Measurements from ENCODE around the gene RPS6KA5.

Gene RPS6KA5

DNA sequence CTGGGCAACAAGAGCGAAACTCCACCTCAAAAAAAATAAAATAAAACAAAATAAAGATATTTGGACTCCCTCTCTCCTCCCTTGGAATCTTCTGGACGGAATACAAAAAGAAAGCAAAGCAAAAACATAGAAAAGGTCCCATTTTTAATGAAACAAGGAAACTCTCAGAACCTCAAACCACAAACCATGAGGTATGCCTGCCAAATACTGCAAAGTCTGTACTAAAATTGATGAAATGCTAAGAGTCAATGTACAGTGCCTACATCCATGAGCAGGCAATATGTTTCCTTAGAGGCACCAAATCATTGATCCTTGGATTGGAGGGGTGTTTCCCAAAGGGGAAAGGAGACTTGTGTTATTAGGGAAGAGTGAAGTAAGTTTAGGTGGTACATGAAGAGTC, 8.2 kb upstream of the RPS6KA5 start:
- TF ChIP-seq, protein P1, sequence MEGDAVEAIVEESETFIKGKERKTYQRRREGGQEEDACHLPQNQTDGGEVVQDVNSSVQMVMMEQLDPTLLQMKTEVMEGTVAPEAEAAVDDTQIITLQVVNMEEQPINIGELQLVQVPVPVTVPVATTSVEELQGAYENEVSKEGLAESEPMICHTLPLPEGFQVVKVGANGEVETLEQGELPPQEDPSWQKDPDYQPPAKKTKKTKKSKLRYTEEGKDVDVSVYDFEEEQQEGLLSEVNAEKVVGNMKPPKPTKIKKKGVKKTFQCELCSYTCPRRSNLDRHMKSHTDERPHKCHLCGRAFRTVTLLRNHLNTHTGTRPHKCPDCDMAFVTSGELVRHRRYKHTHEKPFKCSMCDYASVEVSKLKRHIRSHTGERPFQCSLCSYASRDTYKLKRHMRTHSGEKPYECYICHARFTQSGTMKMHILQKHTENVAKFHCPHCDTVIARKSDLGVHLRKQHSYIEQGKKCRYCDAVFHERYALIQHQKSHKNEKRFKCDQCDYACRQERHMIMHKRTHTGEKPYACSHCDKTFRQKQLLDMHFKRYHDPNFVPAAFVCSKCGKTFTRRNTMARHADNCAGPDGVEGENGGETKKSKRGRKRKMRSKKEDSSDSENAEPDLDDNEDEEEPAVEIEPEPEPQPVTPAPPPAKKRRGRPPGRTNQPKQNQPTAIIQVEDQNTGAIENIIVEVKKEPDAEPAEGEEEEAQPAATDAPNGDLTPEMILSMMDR (IDR thresholded peaks at IDR 0.05; ENCODE audit: control extremely low read depth, extremely low read depth, low read depth, missing control alignments), result no peak
- ChIA-PET POLR2A (no interaction called here), CTCF (interaction anchor here (1.8 kb wide), 1 partner anchor 11 kb away, joined by 4 read pairs; no protein-coding TSS in a partner anchor)
- no peak for DNase-seq (ENCODE audit: extremely low spot score)

DNA sequence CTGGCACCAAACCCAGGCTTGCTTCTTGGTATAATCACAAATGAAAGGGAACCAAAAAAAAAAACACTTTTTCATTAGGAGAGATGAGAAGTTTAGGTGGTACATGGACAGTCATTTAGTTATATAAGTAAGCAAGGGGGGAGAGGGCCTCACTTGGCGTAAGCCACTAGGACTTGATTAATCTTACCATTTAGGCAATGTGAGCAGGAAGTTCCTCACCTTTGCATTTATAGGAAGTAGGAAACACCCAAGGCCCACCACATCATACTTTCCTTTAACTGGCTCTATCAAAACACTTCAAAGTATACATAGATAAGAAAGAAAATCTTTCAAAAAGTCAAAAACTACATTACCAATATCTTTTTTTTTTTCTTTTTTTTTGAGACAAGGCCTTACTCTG, 6.7 kb upstream of the RPS6KA5 start:
- ChIA-PET CTCF (no interaction called here), POLR2A (no interaction called here)
- TF ChIP-seq, protein P1 (IDR thresholded peaks at IDR 0.05; ENCODE audit: control extremely low read depth, extremely low read depth, low read depth, missing control alignments), result no peak
- DNase-seq (ENCODE audit: extremely low spot score), result no peak

DNA sequence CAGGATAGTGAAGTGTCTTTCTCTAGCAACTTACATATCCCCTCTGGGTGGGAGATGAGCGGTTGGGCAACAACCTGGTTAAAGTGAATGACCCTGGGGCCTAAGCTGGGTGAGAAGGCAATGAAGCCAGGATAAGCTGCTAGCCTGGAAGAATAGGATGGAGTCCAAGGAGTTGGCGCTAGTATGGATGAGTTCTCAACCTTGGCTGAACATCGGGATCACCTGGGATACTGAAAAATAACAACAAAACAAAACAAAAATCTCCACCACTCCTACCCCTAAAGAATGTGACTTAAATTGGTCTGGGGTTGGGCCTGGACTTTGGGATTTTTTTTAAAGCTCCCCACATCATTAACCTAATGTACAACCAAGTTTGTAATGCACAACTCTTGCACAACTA, 4.8 kb upstream of the RPS6KA5 start:
- ChIA-PET POLR2A (no interaction called here), CTCF (interaction anchor here (1.0 to 1.4 kb wide), 2 partner anchors 15 to 16 kb away, joined by 3 read pairs; no protein-coding TSS in a partner anchor)
- no peak for DNase-seq (ENCODE audit: extremely low spot score)
- TF ChIP-seq, protein P1 (IDR thresholded peaks at IDR 0.05; ENCODE audit: control extremely low read depth, extremely low read depth, low read depth, missing control alignments), result no peak

DNA sequence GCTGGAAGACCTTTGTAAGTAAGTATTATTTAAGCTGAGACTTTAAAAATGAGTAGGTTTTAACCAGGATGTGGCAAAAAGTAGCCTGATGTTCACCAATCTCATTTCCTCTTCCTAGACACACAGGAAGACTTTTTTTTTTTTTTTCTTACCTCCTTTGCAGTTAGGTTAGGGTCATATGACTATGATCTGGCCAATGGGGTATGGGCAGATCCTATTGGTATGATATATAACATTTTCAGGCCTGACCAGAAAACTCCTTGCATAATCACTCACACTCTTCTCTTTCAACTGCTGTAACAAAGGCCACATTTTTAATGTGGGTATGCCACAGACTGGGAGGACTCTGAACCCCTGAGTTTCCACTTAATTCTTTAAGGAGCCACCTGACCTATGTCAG, 2.7 kb upstream of the RPS6KA5 start:
- POLR2A ChIA-PET, result no interaction called here
- TF ChIP-seq, protein P1 (IDR thresholded peaks at IDR 0.05; ENCODE audit: control extremely low read depth, extremely low read depth, low read depth, missing control alignments), result no peak
- CTCF ChIA-PET, result no interaction called here
- DNase-seq (ENCODE audit: extremely low spot score), result peak; percentile 34

DNA sequence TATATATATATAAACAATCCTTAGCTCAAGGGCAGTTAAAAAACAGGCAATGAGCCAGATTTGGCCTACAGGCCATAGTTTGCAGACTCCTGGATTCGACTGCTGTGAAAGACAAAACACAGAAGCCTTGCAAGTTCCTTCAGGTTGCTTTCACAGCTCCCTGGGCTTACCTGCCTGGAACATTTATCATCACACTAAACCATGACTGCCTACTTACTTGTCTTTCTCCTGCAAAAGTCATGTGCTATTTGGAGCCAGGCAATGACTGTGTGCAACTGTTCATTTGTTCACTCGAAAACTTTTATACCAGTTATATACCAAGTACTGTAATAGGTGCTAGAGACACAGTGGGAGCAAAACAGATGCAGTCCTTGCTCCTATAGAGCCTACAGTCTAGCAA, 2.2 kb upstream of the RPS6KA5 start:
- POLR2A ChIA-PET, result no interaction called here
- TF ChIP-seq, protein P1 (IDR thresholded peaks at IDR 0.05; ENCODE audit: control extremely low read depth, extremely low read depth, low read depth, missing control alignments), result no peak
- DNase-seq (ENCODE audit: extremely low spot score), result no peak
- CTCF ChIA-PET, result interaction anchor here (0.9 kb wide), 1 partner anchor 15 kb away, joined by 3 read pairs; no protein-coding TSS in a partner anchor

DNA sequence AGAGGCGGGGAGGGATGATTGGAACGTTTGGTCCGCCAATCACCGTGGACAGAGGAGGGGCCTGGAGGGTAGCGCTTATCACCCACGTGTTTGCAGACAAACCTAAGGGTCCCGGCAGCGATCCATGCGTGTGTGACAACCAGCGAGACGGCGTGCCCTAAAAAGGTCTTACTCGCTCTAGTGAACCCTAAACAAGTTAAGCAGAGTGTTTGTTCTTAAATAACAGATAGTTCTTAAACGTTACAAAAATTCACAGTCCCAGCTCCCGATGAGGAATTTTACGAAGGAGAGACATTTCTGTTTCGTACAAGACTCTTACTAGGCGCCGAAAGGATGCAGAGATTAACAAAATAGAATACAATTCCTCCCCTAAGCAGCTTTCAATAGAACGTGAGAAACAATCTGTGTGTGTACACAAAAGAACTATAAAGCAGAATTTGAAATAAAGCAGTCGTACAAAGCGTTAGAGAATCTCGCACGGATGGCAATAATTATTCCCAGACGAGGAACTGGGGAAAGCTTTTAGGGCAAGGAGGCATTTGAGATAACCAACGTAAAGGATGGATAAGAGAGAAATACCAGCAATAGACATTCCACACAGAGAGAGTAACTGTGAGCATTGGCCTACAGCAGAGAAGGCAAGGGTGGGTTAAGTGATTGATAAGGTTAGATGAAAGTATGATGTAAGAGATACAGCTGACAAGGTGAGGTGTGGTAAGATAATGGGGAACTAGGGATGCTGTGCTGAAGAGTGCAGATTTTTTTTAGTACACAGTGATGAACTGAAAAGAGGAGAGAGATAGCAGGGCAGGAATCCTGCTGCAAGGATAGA, 831 bp upstream of the RPS6KA5 start:
- ChIA-PET CTCF (interaction anchor here (0.7 to 4.0 kb wide), 12 partner anchors 12 to 160 kb away, joined by 3 to 31 read pairs (median 3); partner anchors contain the start of gene DGLUCY), POLR2A (interaction anchor here (0.7 to 1.0 kb wide), 3 partner anchors 22 to 54 kb away, joined by 3 to 5 read pairs (median 4); partner anchors contain the start of gene DGLUCY)
- TF ChIP-seq, protein P1 (IDR thresholded peaks at IDR 0.05; ENCODE audit: control extremely low read depth, extremely low read depth, low read depth, missing control alignments), result no peak
- DNase-seq (ENCODE audit: extremely low spot score), result no peak
